ENCODE data around the gene OXCT2. TPM values are rescaled to one million over a fixed set of nuclear protein-coding genes. Genes with fewer than 3 reads are reported as not detected.
"Not testable (repeated sequence)": the region's sequence is repeated elsewhere in the genome, so short reads cannot be mapped to it uniquely, and the experiment has no call there.

The OXCT2 gene
- total and polyA plus RNA-seq, 2 of the 13 experiments (the other 11 are each of a cell fraction or from before 2014, with no cell fraction given): 0.21 to 0.33 TPM

DNA sequence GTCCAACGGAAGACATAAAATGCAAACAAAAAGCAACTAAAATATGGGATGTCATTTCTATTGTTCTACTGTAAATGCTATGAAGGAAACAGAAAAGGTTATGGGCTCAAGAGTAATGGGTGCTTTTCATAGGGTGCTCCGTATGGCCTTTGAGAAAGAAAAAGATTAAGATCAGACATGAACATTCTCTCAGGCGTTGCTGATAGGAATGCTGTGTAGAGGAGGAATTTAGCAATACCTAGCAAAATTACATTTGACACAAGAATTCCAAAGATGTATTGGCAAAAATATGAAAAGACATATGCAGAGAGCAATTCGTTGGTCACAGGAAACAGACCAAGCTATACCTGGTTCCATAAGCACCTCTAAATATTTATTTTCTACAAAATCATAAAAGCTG is 5.7 kb upstream of the OXCT2 start:
- no peak for FAIRE-seq
- no peak for ATAC-seq
- Histone ChIP-seq H3K4me3 (replicated peaks in 1 of 3; ENCODE audit: insufficient read depth in 1 of 3, low read depth in 2 of 3, low read length in 3 of 3) (no peak overlapping the region), H3K4me1 (ENCODE audit: insufficient read depth, low read length) (peaks cover 10% of the 10 kb centered on the region; the same call in 1 of the 2 replicates), H2AFZ (ENCODE audit: low read length) (no peak overlapping the region), H3K79me2 (ENCODE audit: insufficient read depth, low read length) (no peaks in the 10 kb centered on the region), H3K9ac (ENCODE audit: insufficient read depth, low read depth, low read length) (no peak overlapping the region), H3K27ac (ENCODE audit: extremely low read length, insufficient read depth, low read length) (no peak overlapping the region), H3K4me2 (ENCODE audit: low read depth, low read length) (no peak overlapping the region), H3K36me3 (replicated peaks in 1 of 2; ENCODE audit: control insufficient read depth in 1 of 2, insufficient read depth in 2 of 2, low read length in 2 of 2) (no peaks in the 10 kb centered on the region), H3K9me3 (ENCODE audit: low read length) (no peaks in the 10 kb centered on the region), H4K20me1 (ENCODE audit: insufficient read depth, low read length) (no peaks in the 10 kb centered on the region), H3K27me3 (ENCODE audit: control insufficient read depth in 1 of 2, insufficient read depth in 2 of 2, low read length in 2 of 2) (no peaks in the 10 kb centered on the region)
- CTCF ChIA-PET (ENCODE audit: low intra/inter-chr PET ratio, low total read pairs): no interaction called here
- TF ChIP-seq ZNF891 (CRISPR knock-in tag; IDR thresholded peaks at IDR 0.05) (no peak), EED (CRISPR knock-in tag; IDR thresholded peaks at IDR 0.05) (no peak), ZNF331 (CRISPR knock-in tag; IDR thresholded peaks at IDR 0.05) (no peak), PHF21A (CRISPR knock-in tag; IDR thresholded peaks at IDR 0.05) (no peak)
- POLR2A ChIA-PET: no interaction called here
- intact Hi-C loops (cut with micrococcal nuclease; ENCODE audit: unreplicated experiment) (no loop called here), in situ Hi-C loops (cut with HindIII; ENCODE audit: extremely low pct_ligation_motif_present, low pct_unique_long_range_greater_than_20kb) (no loop called here)
- BruUV-seq (replicated peaks): no TSS peak
- no peak for DNase-seq (ENCODE audit: low spot score)
- 53% methylated on average over 4 of the region's 4 CpGs for WGBS (ENCODE audit: low lambda C conversion rate)

- Histone ChIP-seq H3K79me2 (ENCODE audit: insufficient read depth, low read length) (no peaks in the 10 kb centered on the region), H3K4me3 (replicated peaks in 1 of 3; ENCODE audit: insufficient read depth in 1 of 3, low read depth in 2 of 3, low read length in 3 of 3) (no peak overlapping the region), H3K9ac (ENCODE audit: insufficient read depth, low read depth, low read length) (no peak overlapping the region), H3K36me3 (replicated peaks in 1 of 2; ENCODE audit: control insufficient read depth in 1 of 2, insufficient read depth in 2 of 2, low read length in 2 of 2) (no peaks in the 10 kb centered on the region), H3K4me1 (ENCODE audit: insufficient read depth, low read length) (peaks cover 10% of the 10 kb centered on the region; the same call in 1 of the 2 replicates), H3K4me2 (ENCODE audit: low read depth, low read length) (no peak overlapping the region), H4K20me1 (ENCODE audit: insufficient read depth, low read length) (no peaks in the 10 kb centered on the region), H3K9me3 (ENCODE audit: low read length) (no peaks in the 10 kb centered on the region), H2AFZ (ENCODE audit: low read length) (no peak overlapping the region), H3K27ac (ENCODE audit: extremely low read length, insufficient read depth, low read length) (no peak overlapping the region), H3K27me3 (ENCODE audit: control insufficient read depth in 1 of 2, insufficient read depth in 2 of 2, low read length in 2 of 2) (no peaks in the 10 kb centered on the region)
- WGBS (ENCODE audit: low lambda C conversion rate): 69% methylated on average over 12 of the region's 12 CpGs
- FAIRE-seq (no peak), ATAC-seq (no peak), DNase-seq (ENCODE audit: low spot score) (no peak)
- no peak for TF ChIP-seq ZBTB21 (CRISPR knock-in tag; IDR thresholded peaks at IDR 0.05)
- TF ChIP-seq SIX1 (CRISPR knock-in tag; IDR thresholded peaks at IDR 0.05; ENCODE audit: borderline replicate concordance): no peak
- TF ChIP-seq ZNF562 (CRISPR knock-in tag; IDR thresholded peaks at IDR 0.05; ENCODE audit: borderline replicate concordance): no peak
- intact Hi-C loops (cut with micrococcal nuclease; ENCODE audit: unreplicated experiment): no loop called here
- BruUV-seq (replicated peaks): no TSS peak
- ChIA-PET POLR2A (no interaction called here), CTCF (ENCODE audit: low intra/inter-chr PET ratio, low total read pairs) (no interaction called here)
- in situ Hi-C loops (cut with HindIII; ENCODE audit: extremely low pct_ligation_motif_present, low pct_unique_long_range_greater_than_20kb): no loop called here
Measured at GRCh38 chr1:39776400-39776713, 5.2 kb upstream of the OXCT2 start.

GRCh38 chr1:39775676-39776399 is 4.7 kb upstream of the OXCT2 start:
- H3K4me3 ChIP-seq (replicated peaks in 1 of 3; ENCODE audit: insufficient read depth in 1 of 3, low read depth in 2 of 3, low read length in 3 of 3): peak overlapping the region in 1 of 3 experiments; percentile 36; a peak in 1 of 6 replicates
- 62% methylated on average over 8 of the region's 20 CpGs for WGBS (ENCODE audit: low lambda C conversion rate)
- in situ Hi-C loops (cut with HindIII; ENCODE audit: extremely low pct_ligation_motif_present, low pct_unique_long_range_greater_than_20kb); H3K79me2 ChIP-seq (ENCODE audit: insufficient read depth, low read length); DNase-seq (ENCODE audit: low spot score); H3K9ac ChIP-seq (ENCODE audit: insufficient read depth, low read depth, low read length); H3K9me3 ChIP-seq (ENCODE audit: low read length); H4K20me1 ChIP-seq (ENCODE audit: insufficient read depth, low read length); H3K27me3 ChIP-seq (ENCODE audit: control insufficient read depth in 1 of 2, insufficient read depth in 2 of 2, low read length in 2 of 2); H3K27ac ChIP-seq (ENCODE audit: extremely low read length, insufficient read depth, low read length); H2AFZ ChIP-seq (ENCODE audit: low read length); CTCF ChIA-PET (ENCODE audit: low intra/inter-chr PET ratio, low total read pairs); BruUV-seq (replicated peaks); intact Hi-C loops (cut with micrococcal nuclease; ENCODE audit: unreplicated experiment); POLR2A ChIA-PET; H3K36me3 ChIP-seq (replicated peaks in 1 of 2; ENCODE audit: control insufficient read depth in 1 of 2, insufficient read depth in 2 of 2, low read length in 2 of 2): not testable (repeated sequence)
- peak; percentile 5 for ATAC-seq
- H3K4me2 ChIP-seq (ENCODE audit: low read depth, low read length): peak overlapping the region; percentile 57
- peak; percentile 44 for FAIRE-seq
- peaks cover 10% of the 10 kb centered on the region; the same call in 1 of the 2 replicates for H3K4me1 ChIP-seq (ENCODE audit: insufficient read depth, low read length)
